K562 (cell line): ENCODE measurements around the gene IGSF23. TPM values are rescaled to one million over a fixed set of nuclear protein-coding genes. Genes with fewer than 3 reads are reported as not detected.

ENCODE experiments used
- BCLAF1 ChIP-seq, 2 experiments: fragments of 450-650 bp in 1 of 2; IDR thresholded peaks; 2 replicates each; pipeline ENCODE4 v1.6.1; 2011 to 2017; ENCODE audit warnings: low read depth in 2 of 2, antibody characterized with exemption in 1 of 2, borderline replicate concordance in 1 of 2, low read length in 1 of 2, mild to moderate bottlenecking in 1 of 2, mixed read lengths in 1 of 2; ENCODE audit not compliant: control insufficient read depth in 1 of 2
- CBFA2T2 ChIP-seq: fragments of 450-650 bp; conservative IDR thresholded peaks from 2 replicates; pipeline ENCODE4 v1.6.1; 2017; ENCODE audit warnings: mild to moderate bottlenecking
- CHD1 ChIP-seq: fragments of 200-600 bp; sonication (generic); IDR thresholded peaks from one replicate; pipeline ENCODE4 v1.6.1; 2012; ENCODE audit warnings: mild to moderate bottlenecking, moderate library complexity, low read length, inconsistent platforms
- FOXA3 ChIP-seq, 2 experiments: fragments of 450-650 bp in 1 of 2; sonication (generic) in 1 of 2; formaldehyde crosslinking; IDR thresholded peaks in 1 of 2; conservative IDR thresholded peaks in 1 of 2; 2 replicates each; pipeline versions ENCODE4 v1.4.0 to v1.8.0; 2020 to 2022; ENCODE audit warnings: mild to moderate bottlenecking in 2 of 2, missing genetic modification reagents in 1 of 2
- FOXM1 ChIP-seq, 2 experiments: fragments of 450-650 bp in 1 of 2; sonication (generic) in 1 of 2; formaldehyde crosslinking in 1 of 2; IDR thresholded peaks; 2 replicates each; pipeline versions ENCODE4 v1.6.1 to v1.9.0; 2017 to 2022; ENCODE audit warnings: low read depth in 2 of 2, mild to moderate bottlenecking in 2 of 2, missing genetic modification reagents in 1 of 2, moderate library complexity in 1 of 2
- GABPA ChIP-seq: fragments of 200-800 bp; sonication (Bioruptor generic); conservative IDR thresholded peaks from 2 replicates; pipeline ENCODE4 v1.6.1; 2016; ENCODE audit warnings: low read depth, missing genetic modification characterization, missing compliant biosample characterization
- MEF2A ChIP-seq: IDR thresholded peaks from 2 replicates; pipeline ENCODE4 v1.6.1; 2011; ENCODE audit warnings: low read depth, mild to moderate bottlenecking, low read length, moderate library complexity; ENCODE audit not compliant: control insufficient read depth
- NCOR1 ChIP-seq: fragments of 450-650 bp; IDR thresholded peaks from 2 replicates; pipeline ENCODE4 v1.6.1; 2016; ENCODE audit warnings: mild to moderate bottlenecking, moderate library complexity
- POLR2G ChIP-seq: fragments of 200-400 bp; formaldehyde crosslinking; IDR thresholded peaks from 2 replicates; pipeline ENCODE4 v1.6.1; 2017; ENCODE audit warnings: low read depth, mild to moderate bottlenecking, antibody characterized with exemption, low read length, moderate library complexity
- PPARD ChIP-seq: fragments of 250-450 bp; sonication (Bioruptor Pico); IDR thresholded peaks from 2 replicates; pipeline ENCODE4 v1.8.0; 2022; ENCODE audit warnings: inconsistent platforms, mild to moderate bottlenecking, moderate library complexity
- RNF219 ChIP-seq: fragments of 250-450 bp; sonication (Bioruptor Pico); IDR thresholded peaks from 2 replicates; pipeline ENCODE4 v1.5.0; 2022; ENCODE audit warnings: mild to moderate bottlenecking
- SP2 ChIP-seq: IDR thresholded peaks from 2 replicates; pipeline ENCODE4 v1.6.1; 2011; ENCODE audit warnings: mild to moderate bottlenecking, low read depth, low read length, moderate library complexity; ENCODE audit not compliant: poor library complexity, severe bottlenecking; ENCODE audit errors: extremely low read depth
- SRSF1 ChIP-seq: fragments of 200-400 bp; formaldehyde crosslinking; IDR thresholded peaks from 2 replicates; pipeline ENCODE4 v1.6.1; 2017; ENCODE audit warnings: mild to moderate bottlenecking, low read depth, low read length, moderate library complexity
- TEAD4 ChIP-seq, 2 experiments: sonication (generic) in 1 of 2; formaldehyde crosslinking in 1 of 2; IDR thresholded peaks; 2 replicates each; pipeline versions ENCODE4 v1.6.1 to v1.8.0; 2012 to 2022; ENCODE audit warnings: borderline replicate concordance in 1 of 2, inconsistent platforms in 1 of 2, low read length in 1 of 2, mild to moderate bottlenecking in 1 of 2, missing genetic modification reagents in 1 of 2
- TRIM28 ChIP-seq: fragments of 450-650 bp; IDR thresholded peaks from 2 replicates; pipeline ENCODE4 v1.6.1; 2017
- ZBTB33 ChIP-seq: sonication (generic); formaldehyde crosslinking; IDR thresholded peaks from 2 replicates; pipeline ENCODE4 v1.8.1; 2023; ENCODE audit warnings: mild to moderate bottlenecking, missing genetic modification reagents
- ZKSCAN8 ChIP-seq: fragments of 200-800 bp; sonication (Bioruptor generic); IDR thresholded peaks from 2 replicates; pipeline ENCODE4 v1.6.1; 2016; ENCODE audit warnings: missing genetic modification characterization, missing compliant biosample characterization
- ZNF23 ChIP-seq: fragments of 250-450 bp; sonication (Bioruptor Pico); IDR thresholded peaks from 2 replicates; pipeline ENCODE4 v1.4.0; 2020; ENCODE audit warnings: mild to moderate bottlenecking
- ZNF3 ChIP-seq: fragments of 250-450 bp; sonication (Bioruptor Pico); IDR thresholded peaks from 2 replicates; pipeline ENCODE4 v1.5.0; 2021; ENCODE audit warnings: mild to moderate bottlenecking, moderate library complexity
- ZNF347 ChIP-seq: fragments of 450-650 bp; formaldehyde crosslinking; IDR thresholded peaks from 2 replicates; pipeline ENCODE4 v1.4.0; 2020; ENCODE audit warnings: low read depth, mild to moderate bottlenecking, moderate library complexity
- ZNF436 ChIP-seq: fragments of 250-450, 450-650 bp; sonication (Bioruptor Pico); formaldehyde crosslinking; IDR thresholded peaks from 2 replicates; pipeline ENCODE4 v1.7.0; 2020; ENCODE audit warnings: mild to moderate bottlenecking
- polyA plus RNA-seq, 8 experiments: library from polyadenylated mRNA; depleted of rRNA in 4 of 8; stranded (reverse) in 5 of 8; unstranded in 3 of 8; fragments of >200 nt; fragmentation: Nextera tagmentation in 2 of 8; fragmentation: Illumina TruSeq in 1 of 8; extraction: Ambion mirVana in 2 of 8; extraction: Trizol in 1 of 8; gene quantifications; 2 replicates each; pipeline versions ENCODE4 v1.2.1 to v1.2.3, GENCODE V29; 2011 to 2014; ENCODE audit warnings: inconsistent platforms in 1 of 8, missing spikeins in 1 of 8
- total RNA-seq, 7 experiments: library from RNA; depleted of rRNA in 6 of 7; stranded (reverse); fragments of >200 nt in 6 of 7; fragmentation: Illumina TruSeq in 2 of 7; extraction: Trizol in 2 of 7; gene quantifications; 2 replicates each; pipeline versions ENCODE4 v1.2.1 to v1.2.3, GENCODE V29; 2011 to 2021; ENCODE audit warnings: low replicate concordance in 1 of 7

The IGSF23 gene
- total and polyA plus RNA-seq, 9 of the 15 experiments (the other 6 are each of a cell fraction or from before 2014, with no cell fraction given), result not detected

GRCh38 chr19:44592451-44592890 lies 20.9 kb upstream of the IGSF23 start (continued):
- TF ChIP-seq BCLAF1 (IDR thresholded peaks at IDR 0.05; ENCODE audit: borderline replicate concordance in 1 of 2, control insufficient read depth in 1 of 2, low read depth in 2 of 2, low read length in 1 of 2) (no peak), SP2 (no peak), ZBTB33 (CRISPR knock-in tag) (no peak), SRSF1 (no peak), RNF219 (no peak), ZNF3 (CRISPR knock-in tag) (no peak), ZNF436 (CRISPR knock-in tag) (no peak), PPARD (CRISPR knock-in tag) (no peak), FOXM1 (IDR thresholded peaks at IDR 0.05; ENCODE audit: low read depth) (no peak), FOXM1 (CRISPR knock-in tag; IDR thresholded peaks at IDR 0.05; ENCODE audit: low read depth) (no peak), CHD1 (no peak), NCOR1 (no peak), MEF2A (no peak), ZNF23 (CRISPR knock-in tag) (no peak), TEAD4 (IDR thresholded peaks at IDR 0.05; ENCODE audit: low read length) (peak; percentile 22; the same call in 1 of the 2 replicates), TEAD4 (CRISPR knock-in tag; IDR thresholded peaks at IDR 0.05; ENCODE audit: borderline replicate concordance) (no peak), ZKSCAN8 (no peak), TRIM28 (no peak), CBFA2T2 (no peak), POLR2G (no peak), FOXA3 (CRISPR knock-in tag; conservative IDR thresholded peaks at IDR 0.05 in 1 of 2, IDR thresholded peaks at IDR 0.05 in 1 of 2) (no peak), ZNF347 (CRISPR knock-in tag) (no peak), GABPA (tag) (no peak)
